ENCODE data around the gene GPHA2. TPM values are rescaled to one million over a fixed set of nuclear protein-coding genes. Genes with fewer than 3 reads are reported as not detected.

Gene GPHA2
- total and polyA plus RNA-seq, 10 of the 15 experiments (the other 5 are each of a cell fraction or from before 2014, with no cell fraction given): not detected

DNA sequence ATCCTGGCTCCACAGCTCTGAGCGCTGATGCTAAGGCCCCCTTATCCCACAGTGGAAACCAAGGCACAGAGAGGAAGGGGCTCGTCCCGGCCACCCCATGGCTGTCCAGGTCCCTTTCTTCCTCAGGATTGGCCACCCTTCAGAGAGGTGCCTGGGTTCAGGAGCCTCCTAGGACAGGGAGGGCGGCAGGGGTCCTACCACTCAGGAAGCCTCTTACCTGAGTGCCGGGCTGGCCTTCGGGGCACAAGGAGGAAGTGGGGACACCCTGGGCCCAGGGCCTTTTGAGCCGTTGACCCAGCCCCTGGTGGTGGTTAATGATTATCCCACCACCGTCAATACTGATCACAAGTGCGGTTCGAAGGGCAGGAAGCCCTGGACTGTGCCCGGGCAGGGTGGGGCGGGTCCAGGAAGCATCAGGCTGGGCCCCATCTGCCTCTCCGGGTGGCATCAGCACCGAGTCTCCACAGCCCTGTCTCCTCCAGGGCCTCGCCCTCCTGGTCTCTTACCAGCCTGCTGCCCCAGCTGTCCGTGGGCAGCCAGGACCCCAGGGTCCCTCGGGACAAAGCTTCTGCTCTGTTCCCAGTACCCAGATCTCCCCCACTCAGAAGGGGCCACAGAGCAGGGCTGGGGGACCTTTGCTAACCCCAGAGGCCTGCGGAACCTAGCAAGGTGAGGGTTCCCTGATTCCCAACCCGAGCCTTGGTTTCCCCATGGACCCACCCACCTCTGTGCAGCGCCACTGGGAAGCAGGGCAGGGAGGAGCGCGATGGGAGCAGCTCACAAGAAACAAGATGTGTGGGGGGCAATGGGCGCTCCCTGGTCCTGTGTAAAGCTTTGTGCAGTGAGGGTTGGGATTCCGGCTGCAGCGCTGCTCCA, 42.3 kb downstream of the GPHA2 start (continued):
- TF ChIP-seq, protein P1, sequence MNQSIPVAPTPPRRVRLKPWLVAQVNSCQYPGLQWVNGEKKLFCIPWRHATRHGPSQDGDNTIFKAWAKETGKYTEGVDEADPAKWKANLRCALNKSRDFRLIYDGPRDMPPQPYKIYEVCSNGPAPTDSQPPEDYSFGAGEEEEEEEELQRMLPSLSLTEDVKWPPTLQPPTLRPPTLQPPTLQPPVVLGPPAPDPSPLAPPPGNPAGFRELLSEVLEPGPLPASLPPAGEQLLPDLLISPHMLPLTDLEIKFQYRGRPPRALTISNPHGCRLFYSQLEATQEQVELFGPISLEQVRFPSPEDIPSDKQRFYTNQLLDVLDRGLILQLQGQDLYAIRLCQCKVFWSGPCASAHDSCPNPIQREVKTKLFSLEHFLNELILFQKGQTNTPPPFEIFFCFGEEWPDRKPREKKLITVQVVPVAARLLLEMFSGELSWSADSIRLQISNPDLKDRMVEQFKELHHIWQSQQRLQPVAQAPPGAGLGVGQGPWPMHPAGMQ (IDR thresholded peaks at IDR 0.05; ENCODE audit: borderline replicate concordance): no peak
- no peak for TF ChIP-seq NR2C1 (IDR thresholded peaks at IDR 0.05)
- TF ChIP-seq BHLHE40 (IDR thresholded peaks at IDR 0.05; ENCODE audit: borderline replicate concordance in 1 of 2, low read depth in 2 of 2, low read length in 1 of 2): 0 out of 4 replicates have a peak, but pooled peaks of 1 of the 2 experiments have one; percentile 11
- 0 out of 4 replicates have a peak, but pooled peaks of 1 of the 2 experiments have one; percentile 9 for TF ChIP-seq IKZF2 (IDR thresholded peaks at IDR 0.05)
- TF ChIP-seq PAX5 (IDR thresholded peaks at IDR 0.05; ENCODE audit: borderline replicate concordance, low read depth, low read length): no peak
- TF ChIP-seq, protein P2, sequence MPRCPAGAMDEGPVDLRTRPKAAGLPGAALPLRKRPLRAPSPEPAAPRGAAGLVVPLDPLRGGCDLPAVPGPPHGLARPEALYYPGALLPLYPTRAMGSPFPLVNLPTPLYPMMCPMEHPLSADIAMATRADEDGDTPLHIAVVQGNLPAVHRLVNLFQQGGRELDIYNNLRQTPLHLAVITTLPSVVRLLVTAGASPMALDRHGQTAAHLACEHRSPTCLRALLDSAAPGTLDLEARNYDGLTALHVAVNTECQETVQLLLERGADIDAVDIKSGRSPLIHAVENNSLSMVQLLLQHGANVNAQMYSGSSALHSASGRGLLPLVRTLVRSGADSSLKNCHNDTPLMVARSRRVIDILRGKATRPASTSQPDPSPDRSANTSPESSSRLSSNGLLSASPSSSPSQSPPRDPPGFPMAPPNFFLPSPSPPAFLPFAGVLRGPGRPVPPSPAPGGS (IDR thresholded peaks at IDR 0.05; ENCODE audit: borderline replicate concordance, insufficient read depth, low read depth, low read length, poor library complexity, severe bottlenecking): no peak
- no peak for TF ChIP-seq SP1 (IDR thresholded peaks at IDR 0.05; ENCODE audit: low read depth, low read length)
- TF ChIP-seq NBN (IDR thresholded peaks at IDR 0.05): no peak
- peak; percentile 47 for TF ChIP-seq NR2F1 (conservative IDR thresholded peaks at IDR 0.05)
- TF ChIP-seq EP300 (IDR thresholded peaks at IDR 0.05; ENCODE audit: borderline replicate concordance in 1 of 2, control insufficient read depth in 1 of 2, low read depth in 2 of 2, low read length in 2 of 2): no peak
- TF ChIP-seq, protein P3, sequence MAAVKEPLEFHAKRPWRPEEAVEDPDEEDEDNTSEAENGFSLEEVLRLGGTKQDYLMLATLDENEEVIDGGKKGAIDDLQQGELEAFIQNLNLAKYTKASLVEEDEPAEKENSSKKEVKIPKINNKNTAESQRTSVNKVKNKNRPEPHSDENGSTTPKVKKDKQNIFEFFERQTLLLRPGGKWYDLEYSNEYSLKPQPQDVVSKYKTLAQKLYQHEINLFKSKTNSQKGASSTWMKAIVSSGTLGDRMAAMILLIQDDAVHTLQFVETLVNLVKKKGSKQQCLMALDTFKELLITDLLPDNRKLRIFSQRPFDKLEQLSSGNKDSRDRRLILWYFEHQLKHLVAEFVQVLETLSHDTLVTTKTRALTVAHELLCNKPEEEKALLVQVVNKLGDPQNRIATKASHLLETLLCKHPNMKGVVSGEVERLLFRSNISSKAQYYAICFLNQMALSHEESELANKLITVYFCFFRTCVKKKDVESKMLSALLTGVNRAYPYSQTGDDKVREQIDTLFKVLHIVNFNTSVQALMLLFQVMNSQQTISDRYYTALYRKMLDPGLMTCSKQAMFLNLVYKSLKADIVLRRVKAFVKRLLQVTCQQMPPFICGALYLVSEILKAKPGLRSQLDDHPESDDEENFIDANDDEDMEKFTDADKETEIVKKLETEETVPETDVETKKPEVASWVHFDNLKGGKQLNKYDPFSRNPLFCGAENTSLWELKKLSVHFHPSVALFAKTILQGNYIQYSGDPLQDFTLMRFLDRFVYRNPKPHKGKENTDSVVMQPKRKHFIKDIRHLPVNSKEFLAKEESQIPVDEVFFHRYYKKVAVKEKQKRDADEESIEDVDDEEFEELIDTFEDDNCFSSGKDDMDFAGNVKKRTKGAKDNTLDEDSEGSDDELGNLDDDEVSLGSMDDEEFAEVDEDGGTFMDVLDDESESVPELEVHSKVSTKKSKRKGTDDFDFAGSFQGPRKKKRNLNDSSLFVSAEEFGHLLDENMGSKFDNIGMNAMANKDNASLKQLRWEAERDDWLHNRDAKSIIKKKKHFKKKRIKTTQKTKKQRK (IDR thresholded peaks at IDR 0.05; ENCODE audit: low read depth, low read length): no peak
- no peak for TF ChIP-seq CBX5 (IDR thresholded peaks at IDR 0.05; ENCODE audit: low read depth)
- no peak for TF ChIP-seq MXI1 (IDR thresholded peaks at IDR 0.05; ENCODE audit: low read depth, low read length)
- no peak for TF ChIP-seq MTA2 (IDR thresholded peaks at IDR 0.05; ENCODE audit: low read depth)
- no peak for TF ChIP-seq ASH2L (IDR thresholded peaks at IDR 0.05; ENCODE audit: borderline replicate concordance, low read depth)
- peak; percentile 10; the same call in 1 of the 2 replicates for TF ChIP-seq POLR2A (IDR thresholded peaks at IDR 0.05; ENCODE audit: low read depth, low read length)
- no peak for TF ChIP-seq SMAD5 (IDR thresholded peaks at IDR 0.05; ENCODE audit: low read depth)
- TF ChIP-seq CHD2 (IDR thresholded peaks at IDR 0.05; ENCODE audit: borderline replicate concordance, low read depth, low read length): no peak
- TF ChIP-seq, protein P4, sequence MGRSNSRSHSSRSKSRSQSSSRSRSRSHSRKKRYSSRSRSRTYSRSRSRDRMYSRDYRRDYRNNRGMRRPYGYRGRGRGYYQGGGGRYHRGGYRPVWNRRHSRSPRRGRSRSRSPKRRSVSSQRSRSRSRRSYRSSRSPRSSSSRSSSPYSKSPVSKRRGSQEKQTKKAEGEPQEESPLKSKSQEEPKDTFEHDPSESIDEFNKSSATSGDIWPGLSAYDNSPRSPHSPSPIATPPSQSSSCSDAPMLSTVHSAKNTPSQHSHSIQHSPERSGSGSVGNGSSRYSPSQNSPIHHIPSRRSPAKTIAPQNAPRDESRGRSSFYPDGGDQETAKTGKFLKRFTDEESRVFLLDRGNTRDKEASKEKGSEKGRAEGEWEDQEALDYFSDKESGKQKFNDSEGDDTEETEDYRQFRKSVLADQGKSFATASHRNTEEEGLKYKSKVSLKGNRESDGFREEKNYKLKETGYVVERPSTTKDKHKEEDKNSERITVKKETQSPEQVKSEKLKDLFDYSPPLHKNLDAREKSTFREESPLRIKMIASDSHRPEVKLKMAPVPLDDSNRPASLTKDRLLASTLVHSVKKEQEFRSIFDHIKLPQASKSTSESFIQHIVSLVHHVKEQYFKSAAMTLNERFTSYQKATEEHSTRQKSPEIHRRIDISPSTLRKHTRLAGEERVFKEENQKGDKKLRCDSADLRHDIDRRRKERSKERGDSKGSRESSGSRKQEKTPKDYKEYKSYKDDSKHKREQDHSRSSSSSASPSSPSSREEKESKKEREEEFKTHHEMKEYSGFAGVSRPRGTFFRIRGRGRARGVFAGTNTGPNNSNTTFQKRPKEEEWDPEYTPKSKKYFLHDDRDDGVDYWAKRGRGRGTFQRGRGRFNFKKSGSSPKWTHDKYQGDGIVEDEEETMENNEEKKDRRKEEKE (IDR thresholded peaks at IDR 0.05): no peak
- no peak for TF ChIP-seq MYC (IDR thresholded peaks at IDR 0.05; ENCODE audit: insufficient read depth, insufficient read length, insufficient replicate concordance, low read length, severe bottlenecking)

Measured in GM12878 (cell line).